Spinal cord (tissue), 10 donors: ENCODE data around the gene THTPA. TPM values are rescaled to one million over a fixed set of nuclear protein-coding genes. Genes with fewer than 3 reads are reported as not detected.

Experiments
- DNase-seq, 6 donors: peaks; one replicate each; pipeline versions ENCODE4 v3.0.0 to v3.0.0-alpha.2; 2013 to 2015; ENCODE audit warnings: low spot score in 6 of 6, low read depth in 4 of 6
- H3K27ac ChIP-seq: one replicate; pipeline ENCODE4 v1.5.1; 2013; ENCODE audit warnings: low read depth, low read length, control low read depth
- H3K27me3 ChIP-seq: one replicate; pipeline ENCODE4 v1.6.1; 2013; ENCODE audit warnings: low read length; ENCODE audit not compliant: control insufficient read depth, insufficient read depth
- H3K36me3 ChIP-seq: one replicate; pipeline ENCODE4 v1.6.1; 2013; ENCODE audit warnings: low read length; ENCODE audit not compliant: control insufficient read depth, insufficient read depth
- H3K4me1 ChIP-seq: one replicate; pipeline ENCODE4 v1.6.1; 2013; ENCODE audit warnings: low read length; ENCODE audit not compliant: control insufficient read depth, insufficient read depth
- H3K4me3 ChIP-seq: one replicate; pipeline ENCODE4 v1.5.1; 2013; ENCODE audit warnings: low read depth, low read length, control low read depth
- H3K9me3 ChIP-seq: one replicate; pipeline ENCODE4 v1.6.1; 2013; ENCODE audit warnings: low read length; ENCODE audit not compliant: control insufficient read depth, insufficient read depth
- WGBS: methylation state at CpG from one replicate; pipeline ENCODE4 v1.1.5; 2013; ENCODE audit warnings: missing lambda C conversion rate; ENCODE audit not compliant: insufficient coverage; 5-methylcytosine and 5-hydroxymethylcytosine counted together
- polyA plus RNA-seq, 2 donors: library from polyadenylated mRNA; unstranded; fragments of 120-200 nt; gene quantifications; one replicate each; pipeline ENCODE4 v1.2.1, GENCODE V29; 2013; ENCODE audit not compliant: insufficient read length in 2 of 2
- total RNA-seq, 2 donors: library from RNA; depleted of rRNA in 1 of 2; stranded (reverse); fragments of 120-200 nt in 1 of 2; fragments of >200 nt in 1 of 2; gene quantifications; one replicate each; pipeline versions ENCODE4 v1.2.3 to v1.2.4, GENCODE V29; 2013 to 2014
- donor health status: healthy.

Gene THTPA
- total and polyA plus RNA-seq, 4 donors: 15.1 to 36.7 (median 26.0) TPM

- 91% methylated on average over 13 of the region's 20 CpGs for WGBS
- Histone ChIP-seq H3K4me3 (no peak overlapping the region), H3K27me3 (no peaks in the 10 kb centered on the region), H3K9me3 (no peaks in the 10 kb centered on the region), H3K27ac (peak overlapping the region; percentile 37), H3K4me1 (peaks cover 41% of the 10 kb centered on the region), H3K36me3 (peaks cover 67% of the 10 kb centered on the region)
- DNase-seq: no peak
Measured at GRCh38 chr14:23521785-23522640, 34.1 kb upstream of the THTPA start.

DNA sequence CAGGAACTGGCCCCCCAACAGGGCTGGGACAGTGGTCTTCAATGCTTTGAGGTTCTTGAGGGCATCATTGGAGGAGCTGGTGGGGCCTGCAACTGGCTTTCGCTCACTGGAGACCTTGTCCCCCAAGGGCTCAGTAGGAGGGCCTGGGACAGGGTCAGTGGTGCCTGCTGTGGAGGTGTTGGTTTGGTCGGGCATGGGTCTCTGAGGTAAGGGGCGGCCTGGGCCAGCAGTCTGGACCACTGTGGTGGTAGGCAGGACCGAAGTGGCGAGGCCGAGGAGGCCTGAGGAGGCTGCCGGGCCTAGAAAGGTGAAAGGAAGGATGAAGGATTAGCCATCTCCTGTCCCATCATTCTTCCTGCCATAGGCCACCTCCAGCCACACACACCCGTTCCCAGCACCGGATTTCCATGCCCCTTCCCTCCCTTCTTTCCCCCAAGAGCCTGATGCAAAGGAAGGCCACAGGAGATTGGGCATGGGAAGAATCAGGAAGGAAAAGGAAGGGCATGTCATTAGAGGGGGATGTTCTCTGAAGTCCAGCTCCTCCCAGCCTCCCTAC is 33.4 kb upstream of the THTPA start:
- no peaks in the 10 kb centered on the region for H3K27me3 ChIP-seq
- WGBS: 94% methylated on average over 5 of the region's 9 CpGs
- no peak overlapping the region for H3K4me3 ChIP-seq
- H3K4me1 ChIP-seq: peaks cover 36% of the 10 kb centered on the region
- no peaks in the 10 kb centered on the region for H3K9me3 ChIP-seq
- DNase-seq: no peak
- H3K36me3 ChIP-seq: peaks cover 74% of the 10 kb centered on the region
- no peak overlapping the region for H3K27ac ChIP-seq

DNA sequence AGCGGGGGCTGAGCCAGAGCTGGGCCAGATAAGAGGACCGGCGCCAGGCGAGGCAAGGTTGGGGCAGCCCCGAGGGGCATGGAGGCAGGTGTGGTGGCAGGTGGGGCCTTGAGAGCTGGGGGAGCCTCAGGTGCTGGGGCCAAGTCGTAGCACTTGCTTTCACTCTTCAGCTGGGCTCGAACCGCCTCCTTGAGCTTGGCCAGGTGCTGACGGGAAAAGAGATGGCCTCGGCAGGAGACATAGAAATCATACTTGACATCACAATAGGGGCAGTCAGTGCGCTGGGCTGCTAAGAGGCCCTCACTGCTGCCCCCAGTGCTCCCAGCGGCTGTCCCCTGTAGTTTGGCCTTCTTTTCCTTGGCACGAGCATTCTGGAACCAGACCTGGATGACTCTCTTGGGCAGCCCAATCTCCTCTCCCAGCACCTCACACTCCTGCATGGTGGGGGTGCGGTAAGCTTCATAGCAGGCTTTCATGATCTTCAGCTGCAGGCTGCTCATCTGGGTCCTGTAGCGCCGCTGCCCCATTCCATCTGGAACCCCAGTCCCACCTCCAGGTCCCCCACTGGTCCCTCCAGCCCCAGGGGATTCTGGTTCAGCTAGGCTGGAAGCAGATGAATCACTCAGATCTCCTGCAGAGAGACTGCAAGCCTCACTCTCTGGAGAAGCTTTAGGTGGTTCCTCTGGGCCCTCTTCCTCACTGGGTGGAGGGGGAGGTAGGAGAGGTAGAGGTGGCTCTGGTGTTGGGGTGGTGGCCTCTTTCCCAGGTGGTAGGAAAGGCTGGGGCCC is 32.6 kb upstream of the THTPA start:
- H3K27ac ChIP-seq: no peak overlapping the region
- DNase-seq: no peak
- H3K4me3 ChIP-seq: no peak overlapping the region
- peaks cover 36% of the 10 kb centered on the region for H3K4me1 ChIP-seq
- H3K27me3 ChIP-seq: no peaks in the 10 kb centered on the region
- H3K36me3 ChIP-seq: peaks cover 81% of the 10 kb centered on the region
- WGBS: 78% methylated on average over 15 of the region's 16 CpGs
- no peaks in the 10 kb centered on the region for H3K9me3 ChIP-seq

GRCh38 chr14:23524954-23525353 is 31.1 kb upstream of the THTPA start:
- H3K4me3 ChIP-seq: no peak overlapping the region
- H3K27me3 ChIP-seq: no peaks in the 10 kb centered on the region
- no peak overlapping the region for H3K27ac ChIP-seq
- DNase-seq: no peak
- H3K9me3 ChIP-seq: no peaks in the 10 kb centered on the region
- H3K36me3 ChIP-seq: peaks cover 96% of the 10 kb centered on the region
- H3K4me1 ChIP-seq: peaks cover 43% of the 10 kb centered on the region
- 89% methylated on average over 8 of the region's 14 CpGs for whole genome bisulfite sequencing

GRCh38 chr14:23525611-23526010 is 30.5 kb upstream of the THTPA start:
- H3K36me3 ChIP-seq: peaks cover 93% of the 10 kb centered on the region
- WGBS: 73% methylated on average over 7 of the region's 8 CpGs

GRCh38 chr14:23528555-23528954 is 27.5 kb upstream of the THTPA start:
- DNase-seq: no peak
- H3K9me3 ChIP-seq: no peaks in the 10 kb centered on the region
- peak overlapping the region; percentile 89 for H3K27ac ChIP-seq
- H3K27me3 ChIP-seq: no peaks in the 10 kb centered on the region
- 75% methylated on average over 1 of the region's 1 CpG for WGBS
- peaks cover 97% of the 10 kb centered on the region for H3K36me3 ChIP-seq
- H3K4me1 ChIP-seq: peaks cover 34% of the 10 kb centered on the region
- no peak overlapping the region for H3K4me3 ChIP-seq

More at GRCh38 chr14:23525611-23526010, 30.5 kb upstream of the THTPA start:
- Histone ChIP-seq H3K27me3 (no peaks in the 10 kb centered on the region), H3K4me1 (peaks cover 43% of the 10 kb centered on the region), H3K27ac (no peak overlapping the region), H3K4me3 (no peak overlapping the region), H3K9me3 (no peaks in the 10 kb centered on the region)
- DNase-seq: no peak

DNA sequence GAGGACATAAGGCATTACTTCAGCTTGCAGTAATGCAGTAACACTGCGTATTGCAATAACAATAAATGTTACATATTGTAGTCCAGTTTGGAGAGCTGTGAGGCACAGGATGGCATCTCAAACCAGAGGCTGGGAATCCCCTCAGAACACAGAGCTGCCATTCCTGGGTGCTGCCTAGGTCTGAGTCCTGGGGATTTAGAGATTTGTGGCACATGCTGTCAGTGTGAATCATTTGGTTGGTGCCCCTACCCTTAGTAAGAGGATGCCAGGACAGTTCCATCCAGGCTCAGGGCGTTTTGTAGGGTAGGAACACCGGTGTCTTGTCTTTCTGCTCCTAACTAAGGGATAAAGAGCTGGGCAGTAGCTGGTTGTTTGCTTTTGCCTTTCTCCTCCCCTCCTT is 27.1 kb upstream of the THTPA start:
- H3K27ac ChIP-seq: peak overlapping the region; percentile 89
- peaks cover 34% of the 10 kb centered on the region for H3K4me1 ChIP-seq
- no peak for DNase-seq
- 43% methylated on average over 1 of the region's 3 CpGs for WGBS
- no peak overlapping the region for H3K4me3 ChIP-seq
- no peaks in the 10 kb centered on the region for H3K27me3 ChIP-seq
- no peaks in the 10 kb centered on the region for H3K9me3 ChIP-seq
- peaks cover 97% of the 10 kb centered on the region for H3K36me3 ChIP-seq

- H3K36me3 ChIP-seq: peaks cover 94% of the 10 kb centered on the region
- no peaks in the 10 kb centered on the region for H3K9me3 ChIP-seq
- no peak for DNase-seq
- no peak overlapping the region for H3K4me3 ChIP-seq
- H3K27ac ChIP-seq: peak overlapping the region; percentile 89
- WGBS: 82% methylated on average over 8 of the region's 10 CpGs
- no peaks in the 10 kb centered on the region for H3K27me3 ChIP-seq
- peaks cover 31% of the 10 kb centered on the region for H3K4me1 ChIP-seq
Measured at GRCh38 chr14:23530375-23531055, 25.6 kb upstream of the THTPA start.

GRCh38 chr14:23531391-23531790 is 24.7 kb upstream of the THTPA start:
- H3K9me3 ChIP-seq: no peaks in the 10 kb centered on the region
- H3K4me1 ChIP-seq: peaks cover 31% of the 10 kb centered on the region
- WGBS: 94% methylated on average over 12 of the region's 12 CpGs
- H3K27me3 ChIP-seq: no peaks in the 10 kb centered on the region
- peaks cover 90% of the 10 kb centered on the region for H3K36me3 ChIP-seq
- H3K27ac ChIP-seq: no peak overlapping the region
- DNase-seq: no peak
- H3K4me3 ChIP-seq: no peak overlapping the region
